ENCODE measurements around the gene DNAI4.

GRCh38 chr1:66876664-66877063 is 48.0 kb downstream of the DNAI4 start:
- TF ChIP-seq CTCF (conservative IDR thresholded peaks at IDR 0.05 in 1 of 2, IDR thresholded peaks at IDR 0.05 in 1 of 2; ENCODE audit: low read depth in 1 of 2, low read length in 2 of 2) (no peak), EZH2 (IDR thresholded peaks at IDR 0.05; ENCODE audit: low read length, missing control alignments) (no peak)

Data from fibroblast of lung (primary cell).